Measurements from ENCODE around the gene PCOLCE2. TPM values are rescaled to one million over a fixed set of nuclear protein-coding genes. Genes with fewer than 3 reads are reported as not detected.
"Not testable (repeated sequence)": the region's sequence is repeated elsewhere in the genome, so short reads cannot be mapped to it uniquely, and the experiment has no call there.

Gene PCOLCE2
- total RNA-seq, 4 donors from 2014 or later: 2.3 to 3.2 (median 2.5) TPM; not detected in 1

GRCh38 chr3:142875583-142876207 lies 13.2 kb downstream of the PCOLCE2 start:
- TF ChIP-seq POLR2A (IDR thresholded peaks at IDR 0.05) (no peak), CTCF (IDR thresholded peaks at IDR 0.05) (no peak)
- no peaks in the 10 kb centered on the region for H3K36me3 ChIP-seq
- no peak for DNase-seq
- no peaks in the 10 kb centered on the region for H3K9me3 ChIP-seq
- H3K4me1 ChIP-seq: no peaks in the 10 kb centered on the region
- H3K27ac ChIP-seq: no peak overlapping the region
- no peak overlapping the region for H3K4me3 ChIP-seq
- H3K27me3 ChIP-seq: no peaks in the 10 kb centered on the region

GRCh38 chr3:142875099-142875498 lies 13.8 kb downstream of the PCOLCE2 start:
- H3K36me3 ChIP-seq: no peaks in the 10 kb centered on the region
- H3K4me3 ChIP-seq: no peak overlapping the region
- no peak overlapping the region for H3K27ac ChIP-seq
- no peak for TF ChIP-seq CTCF (IDR thresholded peaks at IDR 0.05)
- TF ChIP-seq POLR2A (IDR thresholded peaks at IDR 0.05): no peak
- no peaks in the 10 kb centered on the region for H3K4me1 ChIP-seq
- H3K9me3 ChIP-seq: no peaks in the 10 kb centered on the region
- H3K27me3 ChIP-seq: no peaks in the 10 kb centered on the region
- DNase-seq: no peak

GRCh38 chr3:142868382-142868781 lies 20.5 kb downstream of the PCOLCE2 start:
- not testable (repeated sequence) for H3K36me3 ChIP-seq, DNase-seq, H3K4me3 ChIP-seq

DNA sequence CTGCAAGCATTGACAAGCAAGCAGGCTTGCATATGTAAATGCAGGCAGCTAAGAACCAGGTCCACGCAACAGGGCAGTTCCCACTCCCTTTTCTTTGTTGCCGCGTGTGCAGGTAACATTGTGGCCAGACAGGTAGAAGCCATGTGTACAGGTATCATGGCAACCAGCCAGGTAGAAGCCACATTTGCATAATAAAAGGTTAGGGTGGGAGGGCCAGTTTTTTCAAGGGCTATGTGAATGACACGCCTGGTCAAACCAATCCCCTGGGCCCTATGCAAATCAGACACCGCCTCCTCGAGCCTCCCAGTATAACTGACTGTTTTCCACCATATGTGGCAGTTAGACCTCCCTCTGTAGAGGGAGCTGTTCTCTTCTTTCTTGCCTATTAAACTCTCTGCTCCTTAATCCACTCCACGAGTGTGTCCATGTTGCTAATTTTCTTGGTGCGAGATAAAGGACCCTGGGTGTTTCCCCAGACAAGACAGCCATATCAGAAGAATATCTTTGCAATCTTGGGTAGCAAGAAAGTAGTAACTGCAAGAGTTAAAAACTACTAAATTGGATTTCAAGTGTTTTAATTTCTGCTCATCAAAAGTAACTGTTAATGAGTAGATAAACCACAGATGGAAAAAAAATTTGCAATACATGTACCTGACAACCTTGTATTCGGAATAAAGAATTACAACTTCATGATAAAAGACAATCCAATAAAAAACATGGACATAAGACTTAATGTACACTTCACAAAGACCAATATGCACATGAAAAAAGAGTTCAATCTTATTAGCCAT lies 21.8 kb downstream of the PCOLCE2 start:
- DNase-seq: no peak
- H3K27ac ChIP-seq: no peak overlapping the region
- no peak overlapping the region for H3K4me3 ChIP-seq
- H3K27me3 ChIP-seq: no peaks in the 10 kb centered on the region
- no peaks in the 10 kb centered on the region for H3K36me3 ChIP-seq
- no peaks in the 10 kb centered on the region for H3K9me3 ChIP-seq
- H3K4me1 ChIP-seq: no peaks in the 10 kb centered on the region
- TF ChIP-seq POLR2A (IDR thresholded peaks at IDR 0.05) (no peak), CTCF (IDR thresholded peaks at IDR 0.05) (peak in 2 of 6 experiments; percentile 11 to 33)

More at GRCh38 chr3:142868382-142868781, 20.5 kb downstream of the PCOLCE2 start:
- H3K27me3 ChIP-seq, H3K9me3 ChIP-seq, H3K27ac ChIP-seq, H3K4me1 ChIP-seq: not testable (repeated sequence)

GRCh38 chr3:142863930-142864920 lies 24.7 kb downstream of the PCOLCE2 start:
- Histone ChIP-seq H3K27me3 (no peaks in the 10 kb centered on the region), H3K4me3 (no peak overlapping the region), H3K36me3 (no peaks in the 10 kb centered on the region), H3K4me1 (no peaks in the 10 kb centered on the region), H3K9me3 (no peaks in the 10 kb centered on the region), H3K27ac (no peak overlapping the region)
- TF ChIP-seq POLR2A (IDR thresholded peaks at IDR 0.05) (no peak), CTCF (IDR thresholded peaks at IDR 0.05) (no peak)
- DNase-seq: no peak
